ENCODE results near the gene ARID3A.

DNA sequence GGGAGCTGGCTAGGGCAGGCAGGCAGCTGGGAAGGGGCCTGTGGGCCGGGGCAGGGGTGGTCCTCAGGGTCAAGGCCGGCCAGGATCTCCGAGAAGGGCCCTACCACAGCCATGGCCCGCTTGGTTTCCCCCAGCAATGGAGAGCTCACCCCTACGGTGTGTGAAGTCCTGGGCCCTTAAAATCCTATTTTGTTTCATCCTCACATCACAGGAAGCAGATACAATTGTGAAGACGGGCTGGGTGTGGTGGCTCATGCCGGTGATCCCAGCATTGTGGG, 23.8 kb upstream of the ARID3A start:
- TF ChIP-seq EZH2phosphoT487 (IDR thresholded peaks at IDR 0.05; ENCODE audit: insufficient read depth, low read depth): no peak
- no peak for TF ChIP-seq EZH2 (IDR thresholded peaks at IDR 0.05; ENCODE audit: insufficient read depth, poor library complexity, severe bottlenecking)
